ENCODE measurements around the gene ADARB2. TPM values are rescaled to one million over a fixed set of nuclear protein-coding genes. Genes with fewer than 3 reads are reported as not detected.

Gene ADARB2
- total RNA-seq, 2 experiments from 2014 or later: 0.28 to 0.40 TPM

GRCh38 chr10:1180071-1180730 is 557.1 kb downstream of the ADARB2 start:
- Mint-ChIP-seq H3K4me1 (no peaks in the 10 kb centered on the region), H3K9me3 (no peaks in the 10 kb centered on the region), H3K36me3 (no peaks in the 10 kb centered on the region), H3K27ac (no peak overlapping the region), H3K4me3 (no peak overlapping the region), H3K27me3 (peaks cover 4% of the 10 kb centered on the region)
- DNase-seq (no peak), ATAC-seq (ENCODE audit: low read depth) (no peak)
- POLR2A ChIA-PET: no interaction called here

GRCh38 chr10:1179346-1180070 is 557.8 kb downstream of the ADARB2 start:
- Mint-ChIP-seq H3K36me3 (no peaks in the 10 kb centered on the region), H3K27ac (no peak overlapping the region), H3K9me3 (no peaks in the 10 kb centered on the region), H3K4me3 (no peak overlapping the region), H3K4me1 (no peaks in the 10 kb centered on the region), H3K27me3 (peaks cover 4% of the 10 kb centered on the region)
- no peak for DNase-seq
- POLR2A ChIA-PET: no interaction called here
- ATAC-seq (ENCODE audit: low read depth): no peak

GRCh38 chr10:1178506-1178905 is 558.8 kb downstream of the ADARB2 start:
- no peaks in the 10 kb centered on the region for H3K4me1 Mint-ChIP-seq
- DNase-seq: no peak
- peaks cover 3% of the 10 kb centered on the region for H3K27me3 Mint-ChIP-seq
- no peaks in the 10 kb centered on the region for H3K36me3 Mint-ChIP-seq
- no peaks in the 10 kb centered on the region for H3K9me3 Mint-ChIP-seq
- no peak for ATAC-seq (ENCODE audit: low read depth)
- H3K4me3 Mint-ChIP-seq: no peak overlapping the region
- POLR2A ChIA-PET: no interaction called here
- no peak overlapping the region for H3K27ac Mint-ChIP-seq

GRCh38 chr10:1177936-1178335 is 559.4 kb downstream of the ADARB2 start:
- DNase-seq (no peak), ATAC-seq (ENCODE audit: low read depth) (no peak)
- no peaks in the 10 kb centered on the region for H3K9me3 Mint-ChIP-seq
- H3K36me3 Mint-ChIP-seq: no peaks in the 10 kb centered on the region
- H3K4me1 Mint-ChIP-seq: no peaks in the 10 kb centered on the region
- H3K27me3 Mint-ChIP-seq: no peaks in the 10 kb centered on the region
- H3K4me3 Mint-ChIP-seq: no peak overlapping the region
- no peak overlapping the region for H3K27ac Mint-ChIP-seq
- POLR2A ChIA-PET: no interaction called here

- no peaks in the 10 kb centered on the region for H3K9me3 Mint-ChIP-seq
- no peak overlapping the region for H3K4me3 Mint-ChIP-seq
- no peaks in the 10 kb centered on the region for H3K4me1 Mint-ChIP-seq
- no peak for ATAC-seq (ENCODE audit: low read depth)
- DNase-seq: no peak
- H3K36me3 Mint-ChIP-seq: no peaks in the 10 kb centered on the region
- POLR2A ChIA-PET: no interaction called here
- peaks cover 5% of the 10 kb centered on the region for H3K27me3 Mint-ChIP-seq
- H3K27ac Mint-ChIP-seq: no peak overlapping the region
These were observed 561.3 kb downstream of the ADARB2 start for GRCh38 chr10:1175956-1176565.

GRCh38 chr10:1174022-1174421 is 563.3 kb downstream of the ADARB2 start:
- H3K36me3 Mint-ChIP-seq: no peaks in the 10 kb centered on the region
- no peak overlapping the region for H3K27ac Mint-ChIP-seq
- no peaks in the 10 kb centered on the region for H3K4me1 Mint-ChIP-seq
- no peaks in the 10 kb centered on the region for H3K9me3 Mint-ChIP-seq
- peaks cover 5% of the 10 kb centered on the region for H3K27me3 Mint-ChIP-seq
- DNase-seq (no peak), ATAC-seq (ENCODE audit: low read depth) (no peak)
- no peak overlapping the region for H3K4me3 Mint-ChIP-seq
- POLR2A ChIA-PET: no interaction called here

- Mint-ChIP-seq H3K27ac (no peak overlapping the region), H3K4me3 (no peak overlapping the region), H3K4me1 (no peaks in the 10 kb centered on the region), H3K36me3 (no peaks in the 10 kb centered on the region), H3K27me3 (peaks cover 10% of the 10 kb centered on the region), H3K9me3 (no peaks in the 10 kb centered on the region)
- ATAC-seq (ENCODE audit: low read depth) (no peak), DNase-seq (no peak)
- POLR2A ChIA-PET: no interaction called here
These were observed 564.2 kb downstream of the ADARB2 start for GRCh38 chr10:1173091-1173490.

GRCh38 chr10:1172256-1172984 is 564.9 kb downstream of the ADARB2 start:
- H3K27ac Mint-ChIP-seq: no peak overlapping the region
- H3K36me3 Mint-ChIP-seq: no peaks in the 10 kb centered on the region
- no peaks in the 10 kb centered on the region for H3K9me3 Mint-ChIP-seq
- no peak for ATAC-seq (ENCODE audit: low read depth)
- no peak overlapping the region for H3K4me3 Mint-ChIP-seq
- DNase-seq: no peak
- POLR2A ChIA-PET: no interaction called here
- H3K4me1 Mint-ChIP-seq: no peaks in the 10 kb centered on the region
- H3K27me3 Mint-ChIP-seq: peaks cover 10% of the 10 kb centered on the region

- POLR2A ChIA-PET: no interaction called here
- Mint-ChIP-seq H3K27me3 (peaks cover 10% of the 10 kb centered on the region), H3K4me1 (no peaks in the 10 kb centered on the region), H3K9me3 (no peaks in the 10 kb centered on the region), H3K27ac (no peak overlapping the region), H3K4me3 (no peak overlapping the region), H3K36me3 (no peaks in the 10 kb centered on the region)
- DNase-seq (no peak), ATAC-seq (ENCODE audit: low read depth) (no peak)
These were observed 565.7 kb downstream of the ADARB2 start for GRCh38 chr10:1171586-1171985.

GRCh38 chr10:1171182-1171581 is 566.1 kb downstream of the ADARB2 start:
- POLR2A ChIA-PET: no interaction called here
- ATAC-seq (ENCODE audit: low read depth) (no peak), DNase-seq (no peak)
- Mint-ChIP-seq H3K4me3 (no peak overlapping the region), H3K4me1 (no peaks in the 10 kb centered on the region), H3K27ac (no peak overlapping the region), H3K27me3 (peaks cover 10% of the 10 kb centered on the region), H3K9me3 (no peaks in the 10 kb centered on the region), H3K36me3 (no peaks in the 10 kb centered on the region)

GRCh38 chr10:1170867-1171180 is 566.5 kb downstream of the ADARB2 start:
- DNase-seq (no peak), ATAC-seq (ENCODE audit: low read depth) (no peak)
- no peak overlapping the region for H3K4me3 Mint-ChIP-seq
- H3K4me1 Mint-ChIP-seq: no peaks in the 10 kb centered on the region
- H3K36me3 Mint-ChIP-seq: no peaks in the 10 kb centered on the region
- H3K9me3 Mint-ChIP-seq: no peaks in the 10 kb centered on the region
- POLR2A ChIA-PET: no interaction called here
- peaks cover 10% of the 10 kb centered on the region for H3K27me3 Mint-ChIP-seq
- no peak overlapping the region for H3K27ac Mint-ChIP-seq

GRCh38 chr10:1169981-1170866 is 567.1 kb downstream of the ADARB2 start:
- Mint-ChIP-seq H3K27ac (no peak overlapping the region), H3K9me3 (no peaks in the 10 kb centered on the region), H3K4me3 (no peak overlapping the region), H3K27me3 (peaks cover 10% of the 10 kb centered on the region), H3K4me1 (no peaks in the 10 kb centered on the region), H3K36me3 (no peaks in the 10 kb centered on the region)
- POLR2A ChIA-PET: no interaction called here
- no peak for ATAC-seq (ENCODE audit: low read depth)
- no peak for DNase-seq

- no peak overlapping the region for H3K27ac Mint-ChIP-seq
- POLR2A ChIA-PET: no interaction called here
- H3K4me1 Mint-ChIP-seq: no peaks in the 10 kb centered on the region
These were observed 568.0 kb downstream of the ADARB2 start for GRCh38 chr10:1169186-1169885.

More at GRCh38 chr10:1169186-1169885, 568.0 kb downstream of the ADARB2 start:
- ATAC-seq (ENCODE audit: low read depth) (no peak), DNase-seq (no peak)
- no peaks in the 10 kb centered on the region for H3K9me3 Mint-ChIP-seq
- no peak overlapping the region for H3K4me3 Mint-ChIP-seq
- H3K36me3 Mint-ChIP-seq: no peaks in the 10 kb centered on the region
- peaks cover 10% of the 10 kb centered on the region for H3K27me3 Mint-ChIP-seq

Measured in activated naive CD8-positive, alpha-beta T cell treated with anti-CD3 and anti-CD28 coated beads, Interleukin-2, amount 10 ng/mL, durations not matched to agents 7 days and 5 days (primary cell).